H9 (cell line): ENCODE measurements around the gene LSM3. TPM values are rescaled to one million over a fixed set of nuclear protein-coding genes. Genes with fewer than 3 reads are reported as not detected.

Experiments
- DNase-seq: peaks from one replicate; pipeline ENCODE4 v3.0.0-alpha.2; 2017
- H2AFZ ChIP-seq: one replicate; pipeline ENCODE4 v1.6.1; 2013; ENCODE audit warnings: mild to moderate bottlenecking, low read length, control low read depth, moderate library complexity
- H2AK5ac ChIP-seq: 2 replicates; pipeline ENCODE4 v1.6.1; 2013; ENCODE audit warnings: low read length, control low read depth, mixed read lengths; ENCODE audit not compliant: insufficient read length
- H2BK120ac ChIP-seq: one replicate; pipeline ENCODE4 v1.6.1; 2013; ENCODE audit warnings: low read depth, mild to moderate bottlenecking, low read length, control low read depth, inconsistent platforms; ENCODE audit not compliant: poor library complexity, severe bottlenecking
- H2BK12ac ChIP-seq: 2 replicates; pipeline ENCODE4 v1.6.1; 2013; ENCODE audit warnings: low read length, control low read depth, mixed read lengths, low read depth; ENCODE audit not compliant: insufficient read length
- H2BK15ac ChIP-seq: 2 replicates; pipeline ENCODE4 v1.6.1; 2013; ENCODE audit warnings: low read depth, low read length, control low read depth
- H2BK20ac ChIP-seq: one replicate; pipeline ENCODE4 v1.6.1; 2013; ENCODE audit warnings: low read depth, mild to moderate bottlenecking, low read length, control low read depth, inconsistent platforms; ENCODE audit not compliant: poor library complexity, severe bottlenecking
- H2BK5ac ChIP-seq: 2 replicates; pipeline ENCODE4 v1.6.1; 2013; ENCODE audit warnings: low read length, control low read depth, mixed read lengths; ENCODE audit not compliant: insufficient read length
- H3K14ac ChIP-seq: 2 replicates; pipeline ENCODE4 v1.6.1; 2013; ENCODE audit warnings: low read length, control low read depth; ENCODE audit not compliant: insufficient read depth
- H3K18ac ChIP-seq: 2 replicates; pipeline ENCODE4 v1.6.1; 2013; ENCODE audit warnings: low read depth, mild to moderate bottlenecking, mixed read lengths, low read length, control low read depth; ENCODE audit not compliant: insufficient read length
- H3K23ac ChIP-seq: 2 replicates; pipeline ENCODE4 v1.6.1; 2013; ENCODE audit warnings: low read length, control low read depth, mixed read lengths, low read depth; ENCODE audit not compliant: insufficient read length
- H3K23me2 ChIP-seq: 2 replicates; pipeline ENCODE4 v1.6.1; 2013; ENCODE audit warnings: low read depth, mild to moderate bottlenecking, mixed read lengths, low read length, control low read depth; ENCODE audit not compliant: insufficient read length, poor library complexity, severe bottlenecking
- H3K27ac ChIP-seq: 2 replicates; pipeline ENCODE4 v1.5.1; 2013; ENCODE audit warnings: low read length, control low read depth, mixed read lengths, low read depth; ENCODE audit not compliant: insufficient read length
- H3K27me3 ChIP-seq: 2 replicates; pipeline ENCODE4 v1.6.1; 2013; ENCODE audit warnings: low read length, control low read depth, inconsistent platforms; ENCODE audit not compliant: insufficient read depth
- H3K4ac ChIP-seq: 2 replicates; pipeline ENCODE4 v1.6.1; 2013; ENCODE audit warnings: low read depth, mild to moderate bottlenecking, control low read depth, inconsistent platforms, low read length, moderate library complexity
- H3K4me1 ChIP-seq: 2 replicates; pipeline ENCODE4 v1.6.1; 2013; ENCODE audit warnings: low read length, control low read depth, inconsistent platforms; ENCODE audit not compliant: insufficient read depth
- H3K4me2 ChIP-seq: 2 replicates; pipeline ENCODE4 v1.6.1; 2013; ENCODE audit warnings: low read length, control low read depth, mixed read lengths; ENCODE audit not compliant: insufficient read length, insufficient read depth
- H3K56ac ChIP-seq: 2 replicates; pipeline ENCODE4 v1.6.1; 2013; ENCODE audit warnings: low read depth, mild to moderate bottlenecking, mixed read lengths, low read length, control low read depth; ENCODE audit not compliant: insufficient read length
- H3K79me1 ChIP-seq: 2 replicates; pipeline ENCODE4 v1.6.1; 2013; ENCODE audit warnings: low read depth, mild to moderate bottlenecking, moderate library complexity, low read length, control low read depth, inconsistent platforms; ENCODE audit not compliant: insufficient read depth, poor library complexity, severe bottlenecking
- H3K79me2 ChIP-seq: 2 replicates; pipeline ENCODE4 v1.6.1; 2013; ENCODE audit warnings: low read length, control low read depth, inconsistent platforms; ENCODE audit not compliant: insufficient read depth
- H3K9ac ChIP-seq: 2 replicates; pipeline ENCODE4 v1.6.1; 2013; ENCODE audit warnings: low read length, control low read depth, mixed read lengths; ENCODE audit not compliant: insufficient read length; ENCODE audit errors: extremely low read depth
- H3K9me3 ChIP-seq: one replicate; pipeline ENCODE4 v1.6.1; 2013; ENCODE audit warnings: low read depth, low read length, inconsistent platforms; ENCODE audit not compliant: control insufficient read depth
- H3T11ph ChIP-seq: one replicate; pipeline ENCODE4 v1.6.1; 2013; ENCODE audit warnings: mild to moderate bottlenecking, low read length, control low read depth, inconsistent platforms
- H4K20me1 ChIP-seq: one replicate; pipeline ENCODE4 v1.6.1; 2013; ENCODE audit not compliant: control insufficient read depth, insufficient read length, insufficient read depth
- H4K5ac ChIP-seq: 2 replicates; pipeline ENCODE4 v1.6.1; 2013; ENCODE audit warnings: low read depth, mild to moderate bottlenecking, mixed read lengths, low read length, control low read depth; ENCODE audit not compliant: insufficient read length
- H4K8ac ChIP-seq: replicated peaks from 2 replicates; pipeline ENCODE4 v1.6.1; 2013; ENCODE audit warnings: low read length, control low read depth, mixed read lengths, low read depth; ENCODE audit not compliant: insufficient read length
- H4K91ac ChIP-seq: 2 replicates; pipeline ENCODE4 v1.6.1; 2013; ENCODE audit warnings: low read depth, mild to moderate bottlenecking, moderate library complexity, mixed read lengths, low read length, control low read depth; ENCODE audit not compliant: insufficient read length
- H3K27ac Mint-ChIP-seq, 3 experiments: 2 replicates in 2 of 3; 3 replicates in 1 of 3; pipeline ENCODE4 v1.8.0; 2020 to 2021; ENCODE audit warnings: mixed read lengths in 3 of 3, mild to moderate bottlenecking in 1 of 3, moderate library complexity in 1 of 3
- H3K27me3 Mint-ChIP-seq: 2 replicates; pipeline ENCODE4 v1.8.0; 2021; ENCODE audit warnings: low read depth, mild to moderate bottlenecking, moderate library complexity, mixed read lengths
- H3K36me3 Mint-ChIP-seq, 3 experiments: 2 replicates in 2 of 3; 3 replicates in 1 of 3; pipeline ENCODE4 v1.8.0; 2020 to 2021; ENCODE audit warnings: low read depth in 3 of 3, mixed read lengths in 3 of 3; ENCODE audit not compliant: insufficient read depth in 1 of 3
- H3K4me1 Mint-ChIP-seq, 2 experiments: 2 replicates each; pipeline ENCODE4 v1.8.0; 2020; ENCODE audit warnings: mixed read lengths in 2 of 2
- H3K4me3 Mint-ChIP-seq, 2 experiments: 2 replicates in 1 of 2; 3 replicates in 1 of 2; pipeline ENCODE4 v1.8.0; 2020 to 2021; ENCODE audit warnings: mild to moderate bottlenecking in 2 of 2, mixed read lengths in 2 of 2, moderate library complexity in 1 of 2
- H3K9me3 Mint-ChIP-seq, 2 experiments: 2 replicates in 1 of 2; 3 replicates in 1 of 2; pipeline ENCODE4 v1.8.0; 2020; ENCODE audit warnings: mild to moderate bottlenecking in 2 of 2, mixed read lengths in 2 of 2, moderate library complexity in 1 of 2
- CTCF ChIP-seq: fragments of 200-600 bp; sonication (generic); conservative IDR thresholded peaks from 3 replicates; pipeline ENCODE4 v1.8.0; 2021; ENCODE audit warnings: antibody characterized with exemption, mild to moderate bottlenecking
- WGBS: extraction: QIAGEN DNeasy Blood & Tissue Kit; methylation state at CpG from one replicate; pipeline ENCODE4 v1.1.7; 2013; ENCODE audit warnings: missing lambda C conversion rate, low lambda C conversion rate, mixed read lengths; ENCODE audit not compliant: insufficient read length; ENCODE audit errors: extremely low coverage; 5-methylcytosine and 5-hydroxymethylcytosine counted together
- total RNA-seq: library from RNA; stranded (reverse); gene quantifications from 2 replicates; pipeline ENCODE4 v1.2.1, GENCODE V29; 2021

Gene LSM3
- total RNA-seq, 1 experiment from 2014 or later: 24.4 TPM

DNA sequence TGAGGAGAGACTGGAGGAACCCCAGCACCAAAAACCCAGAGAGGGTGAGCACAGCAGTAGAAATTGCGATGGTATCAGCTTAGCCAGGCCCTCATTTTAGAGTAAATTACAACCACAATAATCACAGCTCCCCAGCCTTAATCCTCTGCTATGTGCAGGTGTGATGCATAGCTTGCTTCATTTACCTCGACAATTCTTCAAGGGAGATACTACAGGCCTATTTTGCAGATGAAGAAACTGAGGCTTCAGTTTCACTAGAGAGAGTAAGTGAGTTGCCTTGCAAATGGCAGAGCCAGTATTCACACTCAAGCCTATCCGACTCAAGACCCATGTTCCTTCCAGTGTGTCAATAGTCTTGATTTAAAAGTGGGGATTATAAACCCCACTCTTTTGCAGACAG is 33.4 kb downstream of the LSM3 start:
- H3K27ac ChIP-seq: no peak overlapping the region
- no peak overlapping the region for H3K4me3 Mint-ChIP-seq
- no peak overlapping the region for H2BK15ac ChIP-seq
- no peak overlapping the region for H2BK5ac ChIP-seq
- peaks cover 4% of the 10 kb centered on the region for H3K27me3 Mint-ChIP-seq
- no peak for TF ChIP-seq CTCF
- H4K20me1 ChIP-seq: no peaks in the 10 kb centered on the region
- H3K4me1 Mint-ChIP-seq: peaks cover 9 to 10% of the 10 kb centered on the region in 2 experiments; a peak in 3 of 4 replicates
- no peak overlapping the region for H3K14ac ChIP-seq
- no peaks in the 10 kb centered on the region; the same call in 1 of the 2 replicates for H3K4me1 ChIP-seq
- no peak overlapping the region for H3K4ac ChIP-seq
- no peak overlapping the region for H2BK12ac ChIP-seq
- H4K5ac ChIP-seq: no peak overlapping the region
- H3K9ac ChIP-seq: no peak overlapping the region
- no peak overlapping the region for H4K8ac ChIP-seq
- H2AFZ ChIP-seq: no peak overlapping the region
- no peaks in the 10 kb centered on the region for H3K79me1 ChIP-seq
- H3K56ac ChIP-seq: no peak overlapping the region
- no peak overlapping the region for H2AK5ac ChIP-seq
- DNase-seq: no peak
- H3K23ac ChIP-seq: no peak overlapping the region
- no peaks in the 10 kb centered on the region for H3K36me3 Mint-ChIP-seq
- no peaks in the 10 kb centered on the region for H3K27me3 ChIP-seq
- no peak overlapping the region for H2BK20ac ChIP-seq
- H3K9me3 Mint-ChIP-seq: peaks cover 0 to 3% of the 10 kb centered on the region in 2 experiments; a peak in 1 of 5 replicates
- no CpG with 5 or more reads among the region's 3 CpGs for WGBS
- H3K9me3 ChIP-seq: no peaks in the 10 kb centered on the region
- no peaks in the 10 kb centered on the region for H3K79me2 ChIP-seq
- H4K91ac ChIP-seq: no peak overlapping the region
- no peak overlapping the region for H2BK120ac ChIP-seq
- no peak overlapping the region for H3K27ac Mint-ChIP-seq
- H3K4me2 ChIP-seq: no peak overlapping the region
- peaks cover 4% of the 10 kb centered on the region for H3K23me2 ChIP-seq
- H3K18ac ChIP-seq: no peak overlapping the region
- H3T11ph ChIP-seq: no peak overlapping the region
